ENCODE data around the gene TOPAZ1.

- TF ChIP-seq POLR2A (IDR thresholded peaks at IDR 0.05; ENCODE audit: low read depth, low read length) = no peak
- no peak for TF ChIP-seq SPI1 (IDR thresholded peaks at IDR 0.05; ENCODE audit: low read depth, low read length)
- no peak for TF ChIP-seq POLR2AphosphoS5 (IDR thresholded peaks at IDR 0.05; ENCODE audit: low read depth, low read length)
- no peak for TF ChIP-seq TAF1 (IDR thresholded peaks at IDR 0.05; ENCODE audit: low read depth, low read length)
- TF ChIP-seq POU2F2 (IDR thresholded peaks at IDR 0.05; ENCODE audit: low read depth, low read length) = no peak
- TF ChIP-seq PAX5 (IDR thresholded peaks at IDR 0.05; ENCODE audit: insufficient read depth, low read length, severe bottlenecking) = no peak
Observed at GRCh38 chr3:44355362-44356033, 113.8 kb downstream of the TOPAZ1 start.

Data from GM12891 (cell line).